Endothelial cell (in vitro differentiated cells): Measurements from ENCODE around the gene ITPKB. TPM values are rescaled to one million over a fixed set of nuclear protein-coding genes. Genes with fewer than 3 reads are reported as not detected.
A peak's percentile ranks its signal among the peaks of the same experiment; 100 is the strongest.
"Not testable (repeated sequence)": the region's sequence is repeated elsewhere in the genome, so short reads cannot be mapped to it uniquely, and the experiment has no call there.

Experiments
- DNase-seq: peaks from one replicate; pipeline ENCODE4 v3.0.0; 2021; ENCODE audit warnings: low spot score
- H3K27ac Mint-ChIP-seq: one replicate; pipeline ENCODE4 v1.8.0; 2021; ENCODE audit warnings: mixed read lengths, inconsistent platforms; ENCODE audit not compliant: unreplicated experiment
- H3K27me3 Mint-ChIP-seq: one replicate; pipeline ENCODE4 v1.8.0; 2021; ENCODE audit warnings: mild to moderate bottlenecking, moderate library complexity, mixed read lengths, inconsistent platforms; ENCODE audit not compliant: unreplicated experiment
- H3K36me3 Mint-ChIP-seq: one replicate; pipeline ENCODE4 v1.8.0; 2021; ENCODE audit warnings: mild to moderate bottlenecking, low read depth, mixed read lengths, inconsistent platforms; ENCODE audit not compliant: unreplicated experiment
- H3K4me1 Mint-ChIP-seq: one replicate; pipeline ENCODE4 v1.8.0; 2021; ENCODE audit warnings: mild to moderate bottlenecking, mixed read lengths, inconsistent platforms; ENCODE audit not compliant: unreplicated experiment
- H3K4me3 Mint-ChIP-seq: one replicate; pipeline ENCODE4 v1.8.0; 2021; ENCODE audit warnings: mild to moderate bottlenecking, mixed read lengths, inconsistent platforms; ENCODE audit not compliant: unreplicated experiment
- H3K9me3 Mint-ChIP-seq: one replicate; pipeline ENCODE4 v1.8.0; 2021; ENCODE audit warnings: mixed read lengths, inconsistent platforms; ENCODE audit not compliant: unreplicated experiment
- total RNA-seq: library from RNA; stranded (reverse); fragmentation: NEBNext Ultra II Directional; extraction: Animal tissue kit (Norgen Biotek cat#: 25700); gene quantifications from one replicate; pipeline ENCODE4 v1.2.1, GENCODE V29; 2021; ENCODE audit not compliant: unreplicated experiment
- TF ChIP-seq, protein P1 (sequence below): fragments of 200-600 bp; sonication (generic); IDR thresholded peaks from one replicate; pipeline ENCODE4 v1.5.0; 2021; ENCODE audit warnings: antibody characterized with exemption; ENCODE audit not compliant: unreplicated experiment

Gene ITPKB
- total RNA-seq, 1 donor from 2014 or later, result 144 TPM

DNA sequence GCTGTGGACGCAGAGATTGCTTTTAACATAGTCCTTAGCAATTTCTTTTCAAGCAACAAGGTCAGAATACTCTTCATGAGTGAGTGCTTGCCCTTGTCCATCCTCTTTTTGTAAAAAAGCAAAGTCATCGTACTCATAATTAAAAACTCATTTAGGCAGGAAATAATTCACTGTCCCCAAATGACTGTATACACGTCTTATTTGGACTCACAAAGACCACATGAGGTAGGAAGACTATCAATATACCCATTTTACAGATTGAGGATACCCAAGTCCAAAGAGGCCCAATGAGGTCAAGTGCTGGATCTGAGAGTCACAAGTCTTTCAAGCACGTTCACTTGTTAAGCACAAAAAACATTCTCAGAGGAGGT is 13.2 kb downstream of the ITPKB start:
- Mint-ChIP-seq H3K27me3 (peaks cover 12% of the 10 kb centered on the region), H3K9me3 (no peaks in the 10 kb centered on the region), H3K4me1 (peaks cover 65% of the 10 kb centered on the region), H3K27ac (no peak overlapping the region), H3K36me3 (peaks cover 63% of the 10 kb centered on the region), H3K4me3 (peak overlapping the region; percentile 28)
- TF ChIP-seq, protein P1, sequence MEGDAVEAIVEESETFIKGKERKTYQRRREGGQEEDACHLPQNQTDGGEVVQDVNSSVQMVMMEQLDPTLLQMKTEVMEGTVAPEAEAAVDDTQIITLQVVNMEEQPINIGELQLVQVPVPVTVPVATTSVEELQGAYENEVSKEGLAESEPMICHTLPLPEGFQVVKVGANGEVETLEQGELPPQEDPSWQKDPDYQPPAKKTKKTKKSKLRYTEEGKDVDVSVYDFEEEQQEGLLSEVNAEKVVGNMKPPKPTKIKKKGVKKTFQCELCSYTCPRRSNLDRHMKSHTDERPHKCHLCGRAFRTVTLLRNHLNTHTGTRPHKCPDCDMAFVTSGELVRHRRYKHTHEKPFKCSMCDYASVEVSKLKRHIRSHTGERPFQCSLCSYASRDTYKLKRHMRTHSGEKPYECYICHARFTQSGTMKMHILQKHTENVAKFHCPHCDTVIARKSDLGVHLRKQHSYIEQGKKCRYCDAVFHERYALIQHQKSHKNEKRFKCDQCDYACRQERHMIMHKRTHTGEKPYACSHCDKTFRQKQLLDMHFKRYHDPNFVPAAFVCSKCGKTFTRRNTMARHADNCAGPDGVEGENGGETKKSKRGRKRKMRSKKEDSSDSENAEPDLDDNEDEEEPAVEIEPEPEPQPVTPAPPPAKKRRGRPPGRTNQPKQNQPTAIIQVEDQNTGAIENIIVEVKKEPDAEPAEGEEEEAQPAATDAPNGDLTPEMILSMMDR, result no peak
- no peak for DNase-seq

- Mint-ChIP-seq H3K9me3 (no peaks in the 10 kb centered on the region), H3K4me3 (peak overlapping the region; percentile 70), H3K27me3 (peaks cover 12% of the 10 kb centered on the region), H3K4me1 (peaks cover 60% of the 10 kb centered on the region), H3K36me3 (peaks cover 60% of the 10 kb centered on the region), H3K27ac (peak overlapping the region; percentile 30)
- TF ChIP-seq, protein P1, result no peak
- no peak for DNase-seq
Observed at GRCh38 chr1:226723657-226724532, 15.2 kb downstream of the ITPKB start.

- Mint-ChIP-seq H3K36me3 (peaks cover 52% of the 10 kb centered on the region), H3K27me3 (peaks cover 11% of the 10 kb centered on the region), H3K4me1 (peaks cover 56% of the 10 kb centered on the region), H3K27ac (no peak overlapping the region), H3K9me3 (no peaks in the 10 kb centered on the region), H3K4me3 (no peak overlapping the region)
- no peak for DNase-seq
- TF ChIP-seq, protein P1, result no peak
Observed at GRCh38 chr1:226722901-226723656, 16.0 kb downstream of the ITPKB start.

- peaks cover 49% of the 10 kb centered on the region for H3K4me1 Mint-ChIP-seq
- H3K27ac Mint-ChIP-seq, result no peak overlapping the region
- H3K4me3 Mint-ChIP-seq, result no peak overlapping the region
Observed at GRCh38 chr1:226722240-226722900, 16.7 kb downstream of the ITPKB start.

DNA sequence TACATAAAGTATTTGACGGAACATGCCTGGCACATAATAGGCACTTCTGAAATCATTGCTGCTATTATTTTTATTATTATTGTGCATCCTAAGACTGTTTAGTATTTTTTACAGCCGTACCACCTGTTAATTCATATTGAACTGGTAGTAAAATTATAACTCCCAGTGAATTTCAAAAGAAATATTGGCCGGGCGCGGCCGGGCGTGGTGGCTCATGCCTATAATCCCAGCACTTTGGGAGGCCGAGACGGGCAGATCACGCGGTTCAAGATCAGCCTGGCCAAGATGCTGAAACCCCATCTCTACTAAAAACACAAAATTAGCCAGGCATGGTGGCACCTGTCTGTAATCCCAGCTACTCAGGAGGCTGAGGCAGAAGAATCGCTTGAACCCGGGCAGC is 18.5 kb downstream of the ITPKB start:
- peaks cover 35% of the 10 kb centered on the region for H3K4me1 Mint-ChIP-seq
- not testable (repeated sequence) for H3K9me3 Mint-ChIP-seq, DNase-seq, H3K27ac Mint-ChIP-seq, H3K27me3 Mint-ChIP-seq, H3K4me3 Mint-ChIP-seq
- peaks cover 28% of the 10 kb centered on the region for H3K36me3 Mint-ChIP-seq

More at GRCh38 chr1:226722240-226722900, 16.7 kb downstream of the ITPKB start:
- TF ChIP-seq, protein P1, result no peak
- peaks cover 10% of the 10 kb centered on the region for H3K27me3 Mint-ChIP-seq
- H3K36me3 Mint-ChIP-seq, result peaks cover 45% of the 10 kb centered on the region
- H3K9me3 Mint-ChIP-seq, result no peaks in the 10 kb centered on the region
- DNase-seq, result no peak
